HUES6 (cell line): ENCODE measurements around the gene XPC.
A peak's percentile ranks its signal among the peaks of the same experiment; 100 is the strongest.

Source experiments
- H3K27ac ChIP-seq: 2 replicates; pipeline ENCODE4 v1.7.0; 2013; ENCODE audit warnings: low read depth, mild to moderate bottlenecking, low read length, inconsistent platforms
- H3K27me3 ChIP-seq: 2 replicates; pipeline ENCODE4 v1.6.1; 2013; ENCODE audit warnings: low read length; ENCODE audit not compliant: control insufficient read depth, insufficient read depth
- H3K36me3 ChIP-seq: 2 replicates; pipeline ENCODE4 v1.6.1; 2013; ENCODE audit warnings: low read length; ENCODE audit not compliant: control insufficient read depth, insufficient read depth
- H3K4me1 ChIP-seq: 2 replicates; pipeline ENCODE4 v1.6.1; 2013; ENCODE audit warnings: low read length; ENCODE audit not compliant: control insufficient read depth, insufficient read depth
- H3K4me3 ChIP-seq: 2 replicates; pipeline ENCODE4 v1.5.1; 2013; ENCODE audit warnings: low read depth, low read length
- H3K9ac ChIP-seq: one replicate; pipeline ENCODE4 v1.6.1; 2013; ENCODE audit warnings: mild to moderate bottlenecking, low read length
- H3K9me3 ChIP-seq: 2 replicates; pipeline ENCODE4 v1.6.1; 2013; ENCODE audit warnings: low read depth, low read length; ENCODE audit not compliant: control insufficient read depth, insufficient read depth

Gene XPC

DNA sequence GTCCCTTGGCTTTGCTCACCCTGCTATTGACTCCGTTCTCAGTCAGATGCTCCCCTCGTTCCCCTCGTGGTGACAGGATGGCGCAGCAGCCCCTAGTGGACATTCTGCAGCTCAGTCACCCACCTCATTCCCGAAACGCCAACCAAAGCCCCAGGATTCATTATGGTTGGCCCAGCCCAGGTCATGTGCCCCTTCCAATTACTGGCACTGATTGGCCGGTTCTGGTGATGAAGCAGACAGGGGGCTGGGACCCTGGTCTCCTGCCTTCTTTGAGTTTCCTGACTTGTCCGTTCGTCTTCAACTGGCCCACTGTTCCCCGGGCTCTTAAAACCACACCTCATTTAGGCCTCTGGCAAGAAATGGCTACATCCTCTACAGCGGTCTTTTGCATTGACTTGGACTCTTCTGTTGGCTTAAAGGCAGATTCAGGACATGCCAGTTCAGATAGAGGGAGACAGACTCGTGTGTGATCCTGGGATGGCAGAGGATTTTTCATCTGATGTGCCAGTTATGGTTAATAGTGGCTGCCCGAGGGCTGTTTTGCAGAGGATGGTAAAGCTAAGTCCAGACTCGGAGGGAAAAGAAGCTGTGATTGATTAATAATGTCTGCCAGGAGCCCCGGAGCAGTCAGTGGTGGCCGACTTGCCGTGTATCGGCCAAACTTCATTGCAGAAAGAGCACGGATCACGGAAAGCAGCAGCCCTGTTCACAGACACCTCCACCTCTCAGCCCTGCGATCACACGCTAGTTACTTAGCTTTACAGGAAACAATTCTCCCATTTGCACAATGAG, 38.1 kb upstream of the XPC start:
- peaks cover 12% of the 10 kb centered on the region for H3K9me3 ChIP-seq
- no peaks in the 10 kb centered on the region for H3K4me1 ChIP-seq
- H3K4me3 ChIP-seq = peak overlapping the region; percentile 38; the same call in 1 of the 2 replicates
- no peak overlapping the region for H3K27ac ChIP-seq
- H3K36me3 ChIP-seq = no peaks in the 10 kb centered on the region
- H3K9ac ChIP-seq = no peak overlapping the region
- H3K27me3 ChIP-seq = no peaks in the 10 kb centered on the region

DNA sequence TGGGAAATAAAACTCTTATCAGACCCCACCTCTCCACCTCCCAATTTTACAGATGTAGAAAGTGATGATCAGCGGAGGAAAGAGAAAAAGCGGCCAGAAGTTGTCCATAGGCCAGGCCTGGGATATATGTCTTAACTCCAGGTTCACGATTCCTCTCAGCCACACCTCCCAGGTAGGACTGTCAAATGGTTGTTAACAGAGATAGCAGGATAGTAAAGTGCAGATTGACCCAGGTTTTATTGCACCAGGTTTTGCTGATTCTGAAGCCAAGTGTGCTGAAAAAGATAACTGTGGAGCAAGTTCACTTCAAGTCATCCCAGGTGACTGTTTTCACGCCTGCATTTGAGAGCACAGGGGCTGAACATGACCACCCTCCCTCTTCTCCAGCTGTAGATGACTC, 36.4 kb upstream of the XPC start:
- Histone ChIP-seq H3K9me3 (no peaks in the 10 kb centered on the region), H3K27ac (no peak overlapping the region), H3K4me3 (no peak overlapping the region), H3K36me3 (no peaks in the 10 kb centered on the region), H3K9ac (no peak overlapping the region), H3K4me1 (peaks cover 11% of the 10 kb centered on the region; the same call in 1 of the 2 replicates), H3K27me3 (no peaks in the 10 kb centered on the region)

- H3K9ac ChIP-seq = no peak overlapping the region
- no peak overlapping the region for H3K4me3 ChIP-seq
- peaks cover 21% of the 10 kb centered on the region; the same call in 1 of the 2 replicates for H3K4me1 ChIP-seq
- no peaks in the 10 kb centered on the region for H3K27me3 ChIP-seq
- no peaks in the 10 kb centered on the region for H3K9me3 ChIP-seq
- H3K27ac ChIP-seq = no peak overlapping the region
- H3K36me3 ChIP-seq = no peaks in the 10 kb centered on the region
These were observed 34.8 kb upstream of the XPC start for GRCh38 chr3:14213066-14213774.

- Histone ChIP-seq H3K36me3 (no peaks in the 10 kb centered on the region), H3K4me3 (no peak overlapping the region), H3K4me1 (peaks cover 21% of the 10 kb centered on the region; the same call in 1 of the 2 replicates), H3K27me3 (no peaks in the 10 kb centered on the region), H3K9ac (no peak overlapping the region), H3K9me3 (no peaks in the 10 kb centered on the region), H3K27ac (no peak overlapping the region)
These were observed 33.6 kb upstream of the XPC start for GRCh38 chr3:14212032-14212431.

DNA sequence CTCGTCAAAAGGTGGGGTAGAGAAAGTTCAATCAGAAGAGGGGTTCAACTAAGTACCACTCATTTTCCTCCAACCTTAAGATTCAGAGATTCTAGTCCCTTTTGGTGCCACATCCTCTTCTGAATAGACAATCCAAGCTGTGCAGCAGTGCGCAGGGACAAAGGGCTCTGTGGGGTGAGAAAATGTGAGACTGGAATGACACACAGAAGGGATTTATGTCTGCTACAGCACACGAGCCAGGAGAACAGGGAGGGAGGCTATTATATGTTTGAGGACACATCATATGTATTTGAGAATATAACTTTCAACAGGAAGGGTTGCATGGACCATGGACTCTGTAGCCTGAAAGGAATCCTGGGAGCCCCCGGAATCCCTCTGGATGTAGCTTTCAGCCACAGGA, 33.2 kb upstream of the XPC start:
- Histone ChIP-seq H3K27ac (no peak overlapping the region), H3K27me3 (no peaks in the 10 kb centered on the region), H3K9ac (no peak overlapping the region), H3K36me3 (no peaks in the 10 kb centered on the region), H3K9me3 (no peaks in the 10 kb centered on the region), H3K4me1 (peaks cover 21% of the 10 kb centered on the region; the same call in 1 of the 2 replicates), H3K4me3 (no peak overlapping the region)

- H3K4me1 ChIP-seq = peaks cover 21% of the 10 kb centered on the region; the same call in 1 of the 2 replicates
- no peak overlapping the region for H3K27ac ChIP-seq
These were observed 32.6 kb upstream of the XPC start for GRCh38 chr3:14210843-14211594.

DNA sequence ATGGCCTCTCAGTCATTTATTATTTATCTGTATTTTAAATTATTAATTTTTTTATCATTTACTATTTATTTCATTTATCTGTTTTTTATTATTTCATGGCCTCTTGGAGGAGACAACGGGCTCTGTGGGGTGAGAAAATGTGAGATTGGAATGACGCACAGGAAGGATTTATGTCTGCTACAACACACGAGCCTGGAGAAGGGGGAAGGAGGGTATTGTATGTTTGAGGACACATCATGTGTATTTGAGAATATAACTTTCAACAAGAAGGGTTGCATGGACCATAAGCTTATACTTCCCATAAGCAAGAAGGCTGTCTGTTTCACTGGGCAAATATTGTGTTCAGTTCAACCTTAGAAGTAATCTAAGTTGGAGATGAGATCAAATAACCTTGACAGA, 31.9 kb upstream of the XPC start:
- no peaks in the 10 kb centered on the region for H3K36me3 ChIP-seq
- no peak overlapping the region for H3K9ac ChIP-seq
- peaks cover 21% of the 10 kb centered on the region; the same call in 1 of the 2 replicates for H3K4me1 ChIP-seq
- H3K27ac ChIP-seq = no peak overlapping the region
- no peaks in the 10 kb centered on the region for H3K27me3 ChIP-seq
- no peak overlapping the region for H3K4me3 ChIP-seq
- no peaks in the 10 kb centered on the region for H3K9me3 ChIP-seq

More at GRCh38 chr3:14210843-14211594, 32.6 kb upstream of the XPC start:
- Histone ChIP-seq H3K27me3 (no peaks in the 10 kb centered on the region), H3K36me3 (no peaks in the 10 kb centered on the region), H3K9ac (no peak overlapping the region), H3K9me3 (no peaks in the 10 kb centered on the region), H3K4me3 (no peak overlapping the region)

- H3K4me3 ChIP-seq = no peak overlapping the region
- H3K27ac ChIP-seq = no peak overlapping the region
- H3K9me3 ChIP-seq = no peaks in the 10 kb centered on the region
- H3K27me3 ChIP-seq = no peaks in the 10 kb centered on the region
- H3K4me1 ChIP-seq = peaks cover 21% of the 10 kb centered on the region; the same call in 1 of the 2 replicates
- no peaks in the 10 kb centered on the region for H3K36me3 ChIP-seq
- no peak overlapping the region for H3K9ac ChIP-seq
These were observed 31.3 kb upstream of the XPC start for GRCh38 chr3:14209581-14210289.

GRCh38 chr3:14208977-14209394, 30.6 kb upstream of the XPC start:
- peaks cover 21% of the 10 kb centered on the region; the same call in 1 of the 2 replicates for H3K4me1 ChIP-seq
- H3K4me3 ChIP-seq = no peak overlapping the region
- no peak overlapping the region for H3K27ac ChIP-seq
- no peaks in the 10 kb centered on the region for H3K9me3 ChIP-seq
- no peaks in the 10 kb centered on the region for H3K36me3 ChIP-seq
- no peak overlapping the region for H3K9ac ChIP-seq
- H3K27me3 ChIP-seq = no peaks in the 10 kb centered on the region

GRCh38 chr3:14208168-14208567, 29.8 kb upstream of the XPC start:
- no peaks in the 10 kb centered on the region for H3K9me3 ChIP-seq
- H3K27me3 ChIP-seq = no peaks in the 10 kb centered on the region
- no peak overlapping the region for H3K27ac ChIP-seq
- peaks cover 25% of the 10 kb centered on the region for H3K4me1 ChIP-seq
- H3K36me3 ChIP-seq = no peaks in the 10 kb centered on the region
- H3K9ac ChIP-seq = no peak overlapping the region
- no peak overlapping the region for H3K4me3 ChIP-seq
